ENCODE measurements around the gene DDR2.

The DDR2 gene

DNA sequence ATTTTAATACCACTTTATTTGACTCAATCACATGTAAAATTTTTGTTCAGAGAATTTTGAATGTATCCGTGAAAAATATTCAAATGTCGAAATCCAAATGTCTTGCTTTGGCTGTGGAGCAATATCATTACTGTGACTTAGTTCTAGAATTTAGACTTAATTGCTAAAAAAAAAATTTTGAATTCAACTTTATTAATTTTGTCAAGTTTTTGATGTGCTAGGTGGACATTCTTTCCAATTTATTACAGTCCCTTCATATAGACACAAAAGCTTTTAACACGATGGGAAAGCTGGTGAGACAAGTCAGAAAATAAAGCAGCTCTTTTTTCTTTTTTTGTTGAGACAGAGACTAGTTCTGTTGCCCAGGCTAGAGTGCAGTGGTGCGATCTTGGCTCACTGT lies 62.6 kb downstream of the DDR2 start:
- WGBS, 2 donors (ENCODE audit: extremely low coverage in 2 of 2, insufficient read length in 2 of 2, insufficient replicate concordance in 1 of 2), result no CpG with 5 or more reads among the region's 4 CpGs
- Histone ChIP-seq H3K36me3 (replicated peaks in 1 of 2; ENCODE audit: control insufficient read depth in 2 of 2, insufficient read depth in 2 of 2, low read length in 2 of 2) (no peaks in the 10 kb centered on the region), H3K14ac (ENCODE audit: low read length) (no peak overlapping the region), H2BK15ac (ENCODE audit: low read length) (no peak overlapping the region), H3K9ac (ENCODE audit: low read depth, low read length, poor library complexity) (no peak overlapping the region), H2BK5ac (ENCODE audit: low read length) (no peak overlapping the region), H3K27ac (replicated peaks; ENCODE audit: low read length) (no peak overlapping the region), H4K91ac (ENCODE audit: low read depth, low read length, poor library complexity) (no peak overlapping the region), H3K18ac (ENCODE audit: low read length) (no peak overlapping the region), H2AFZ (ENCODE audit: low read length) (no peak overlapping the region), H3K79me1 (ENCODE audit: low read depth, low read length) (no peaks in the 10 kb centered on the region), H2BK120ac (ENCODE audit: low read depth, low read length) (no peak overlapping the region), H3K4me3 (ENCODE audit: low read length in 2 of 2) (no peak overlapping the region), H4K8ac (ENCODE audit: low read depth, low read length) (no peak overlapping the region), H3K27me3 (ENCODE audit: control insufficient read depth in 3 of 3, insufficient read depth in 3 of 3, low read depth in 1 of 3, low read length in 3 of 3) (no peaks in the 10 kb centered on the region), H2BK12ac (ENCODE audit: low read length) (no peak overlapping the region), H3K4ac (ENCODE audit: low read length) (no peak overlapping the region), H3K4me2 (ENCODE audit: insufficient read depth, low read length, poor library complexity, severe bottlenecking) (no peak overlapping the region), H3K23ac (ENCODE audit: low read depth, low read length, poor library complexity) (no peak overlapping the region), H2AK5ac (ENCODE audit: low read depth, low read length) (no peak overlapping the region), H3K9me3 (replicated peaks in 1 of 2; ENCODE audit: control insufficient read depth in 2 of 2, insufficient read depth in 1 of 2, low read depth in 1 of 2, low read length in 2 of 2) (no peaks in the 10 kb centered on the region), H3K4me1 (ENCODE audit: control insufficient read depth in 2 of 2, insufficient read depth in 1 of 2, low read depth in 1 of 2, low read length in 2 of 2) (peaks cover 16 to 31% of the 10 kb centered on the region in 2 donors)
- no peak for DNase-seq (ENCODE audit: low spot score)

DNA sequence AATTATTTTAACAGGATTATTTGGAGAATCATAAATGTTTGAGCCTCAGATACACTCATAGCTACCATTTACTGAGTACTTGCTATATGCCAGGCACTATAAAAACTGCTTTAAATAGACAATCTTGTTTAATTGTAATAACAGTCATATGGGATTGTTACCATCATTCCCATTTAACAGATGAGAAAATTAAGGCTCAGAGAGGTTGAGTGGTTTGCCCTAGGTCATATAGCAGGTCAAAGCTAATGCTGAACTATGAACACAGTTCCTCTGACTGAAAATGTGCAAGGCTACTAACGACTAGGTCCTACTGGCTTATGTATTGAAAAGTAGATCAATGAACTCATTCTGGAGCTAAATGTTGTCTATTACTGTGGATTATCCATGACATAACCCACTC lies 63.4 kb downstream of the DDR2 start:
- Histone ChIP-seq H2BK120ac (ENCODE audit: low read depth, low read length) (no peak overlapping the region), H3K18ac (ENCODE audit: low read length) (no peak overlapping the region), H3K79me1 (ENCODE audit: low read depth, low read length) (no peaks in the 10 kb centered on the region), H3K14ac (ENCODE audit: low read length) (no peak overlapping the region), H3K4me3 (ENCODE audit: low read length in 2 of 2) (no peak overlapping the region), H2BK12ac (ENCODE audit: low read length) (no peak overlapping the region), H2BK15ac (ENCODE audit: low read length) (no peak overlapping the region), H3K23ac (ENCODE audit: low read depth, low read length, poor library complexity) (no peak overlapping the region), H2AFZ (ENCODE audit: low read length) (peak overlapping the region; percentile 20), H3K9me3 (replicated peaks in 1 of 2; ENCODE audit: control insufficient read depth in 2 of 2, insufficient read depth in 1 of 2, low read depth in 1 of 2, low read length in 2 of 2) (no peaks in the 10 kb centered on the region), H3K27ac (replicated peaks; ENCODE audit: low read length) (peak overlapping the region; percentile 66), H2AK5ac (ENCODE audit: low read depth, low read length) (no peak overlapping the region), H3K4ac (ENCODE audit: low read length) (no peak overlapping the region), H2BK5ac (ENCODE audit: low read length) (no peak overlapping the region), H3K9ac (ENCODE audit: low read depth, low read length, poor library complexity) (no peak overlapping the region), H3K4me1 (ENCODE audit: control insufficient read depth in 2 of 2, insufficient read depth in 1 of 2, low read depth in 1 of 2, low read length in 2 of 2) (peaks cover 16 to 30% of the 10 kb centered on the region in 2 donors), H4K8ac (ENCODE audit: low read depth, low read length) (no peak overlapping the region), H4K91ac (ENCODE audit: low read depth, low read length, poor library complexity) (no peak overlapping the region), H3K27me3 (ENCODE audit: control insufficient read depth in 3 of 3, insufficient read depth in 3 of 3, low read depth in 1 of 3, low read length in 3 of 3) (no peaks in the 10 kb centered on the region), H3K36me3 (replicated peaks in 1 of 2; ENCODE audit: control insufficient read depth in 2 of 2, insufficient read depth in 2 of 2, low read length in 2 of 2) (no peaks in the 10 kb centered on the region), H3K4me2 (ENCODE audit: insufficient read depth, low read length, poor library complexity, severe bottlenecking) (no peak overlapping the region)
- no CpG with 5 or more reads among the region's 1 CpG for WGBS, 2 donors (ENCODE audit: extremely low coverage in 2 of 2, insufficient read length in 2 of 2, insufficient replicate concordance in 1 of 2)
- DNase-seq (ENCODE audit: low spot score), result peak; percentile 14

DNA sequence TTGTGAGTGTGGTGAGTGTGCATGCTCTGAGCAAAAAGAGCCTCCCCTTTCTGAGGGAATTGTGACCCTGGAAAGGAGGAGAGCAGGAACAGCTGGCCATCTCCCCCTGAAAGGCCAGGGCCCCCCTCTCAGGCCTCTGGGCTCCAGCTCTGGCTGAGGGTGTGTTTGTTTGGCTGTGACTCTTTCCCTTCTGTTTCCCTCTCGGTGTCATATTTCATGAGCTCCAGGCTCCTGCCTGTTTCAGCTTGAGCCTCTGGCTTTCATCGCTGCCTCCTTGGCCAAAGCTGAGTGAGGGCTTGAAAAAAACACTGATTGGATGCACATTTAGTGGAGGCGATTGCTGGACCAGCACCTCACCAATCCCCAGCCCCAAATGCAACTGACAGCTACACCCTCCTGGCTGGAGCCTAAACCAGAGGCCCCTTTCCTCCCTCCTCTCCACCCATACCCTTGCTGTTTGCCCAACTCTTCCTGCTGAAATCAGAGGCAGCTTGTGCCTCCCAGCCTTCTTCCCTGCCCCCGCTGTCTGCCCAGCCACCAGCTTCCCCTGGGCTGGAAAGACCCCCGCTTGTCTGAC lies 64.1 kb downstream of the DDR2 start:
- Histone ChIP-seq H2BK12ac (ENCODE audit: low read length) (no peak overlapping the region), H2AK5ac (ENCODE audit: low read depth, low read length) (no peak overlapping the region), H4K8ac (ENCODE audit: low read depth, low read length) (no peak overlapping the region), H2BK5ac (ENCODE audit: low read length) (no peak overlapping the region), H3K4me2 (ENCODE audit: insufficient read depth, low read length, poor library complexity, severe bottlenecking) (peak overlapping the region; percentile 41), H3K79me1 (ENCODE audit: low read depth, low read length) (no peaks in the 10 kb centered on the region), H2AFZ (ENCODE audit: low read length) (peak overlapping the region; percentile 78), H3K23ac (ENCODE audit: low read depth, low read length, poor library complexity) (no peak overlapping the region), H2BK120ac (ENCODE audit: low read depth, low read length) (no peak overlapping the region), H3K27me3 (ENCODE audit: control insufficient read depth in 3 of 3, insufficient read depth in 3 of 3, low read depth in 1 of 3, low read length in 3 of 3) (no peaks in the 10 kb centered on the region), H3K9ac (ENCODE audit: low read depth, low read length, poor library complexity) (peak overlapping the region; percentile 53), H3K4me3 (ENCODE audit: low read length in 2 of 2) (peak overlapping the region; percentile 5 to 10), H3K4ac (ENCODE audit: low read length) (no peak overlapping the region), H3K18ac (ENCODE audit: low read length) (peak overlapping the region; percentile 66), H4K91ac (ENCODE audit: low read depth, low read length, poor library complexity) (no peak overlapping the region), H3K4me1 (ENCODE audit: control insufficient read depth in 2 of 2, insufficient read depth in 1 of 2, low read depth in 1 of 2, low read length in 2 of 2) (peaks cover 12 to 23% of the 10 kb centered on the region in 2 donors), H3K9me3 (replicated peaks in 1 of 2; ENCODE audit: control insufficient read depth in 2 of 2, insufficient read depth in 1 of 2, low read depth in 1 of 2, low read length in 2 of 2) (no peaks in the 10 kb centered on the region), H2BK15ac (ENCODE audit: low read length) (no peak overlapping the region), H3K27ac (replicated peaks; ENCODE audit: low read length) (peak overlapping the region; percentile 93), H3K36me3 (replicated peaks in 1 of 2; ENCODE audit: control insufficient read depth in 2 of 2, insufficient read depth in 2 of 2, low read length in 2 of 2) (no peaks in the 10 kb centered on the region), H3K14ac (ENCODE audit: low read length) (no peak overlapping the region)
- WGBS, 2 donors (ENCODE audit: extremely low coverage in 2 of 2, insufficient read length in 2 of 2, insufficient replicate concordance in 1 of 2), result no CpG with 5 or more reads among the region's 5 CpGs
- DNase-seq (ENCODE audit: low spot score), result peak; percentile 89

DNA sequence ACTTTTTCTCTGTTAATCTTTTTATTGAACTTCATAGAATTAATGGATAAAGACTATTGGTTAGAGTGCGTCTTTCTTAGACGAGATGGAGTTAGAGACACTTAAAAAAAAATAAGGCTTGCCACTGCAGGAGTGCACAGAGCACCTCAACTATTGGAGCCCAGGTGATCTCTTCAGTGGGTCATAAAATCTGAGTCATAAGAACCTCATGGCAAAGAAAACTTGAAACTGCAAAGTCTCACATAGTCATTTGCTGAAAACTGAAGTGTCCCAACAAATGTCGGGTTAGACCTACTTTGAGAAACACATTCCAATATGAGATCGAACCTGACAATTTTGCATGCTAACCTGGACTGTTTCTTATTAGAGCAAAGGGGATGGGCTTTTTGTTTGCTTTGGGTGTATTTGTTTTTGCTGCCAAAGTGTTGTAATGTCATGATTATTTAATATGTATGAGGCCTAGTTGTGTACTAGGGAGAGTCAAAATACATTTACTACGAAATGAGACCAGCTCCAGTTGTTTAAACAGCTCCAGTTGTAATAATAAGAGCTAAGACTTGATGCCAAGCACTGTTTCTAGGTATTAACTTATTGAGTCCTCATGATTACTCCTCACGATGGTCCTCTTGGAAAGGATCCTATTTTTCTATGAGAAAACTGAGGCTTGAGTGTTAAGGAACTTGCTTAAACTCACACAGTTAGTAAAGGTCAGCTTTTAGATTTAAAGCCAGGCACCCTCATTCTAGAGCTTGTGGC lies 65.1 kb downstream of the DDR2 start:
- peaks cover 9 to 17% of the 10 kb centered on the region in 2 donors for H3K4me1 ChIP-seq (ENCODE audit: control insufficient read depth in 2 of 2, insufficient read depth in 1 of 2, low read depth in 1 of 2, low read length in 2 of 2)
- H3K18ac ChIP-seq (ENCODE audit: low read length), result no peak overlapping the region
- H3K9me3 ChIP-seq (replicated peaks in 1 of 2; ENCODE audit: control insufficient read depth in 2 of 2, insufficient read depth in 1 of 2, low read depth in 1 of 2, low read length in 2 of 2), result no peaks in the 10 kb centered on the region
- H3K23ac ChIP-seq (ENCODE audit: low read depth, low read length, poor library complexity), result no peak overlapping the region
- peak overlapping the region; percentile 93 for H3K27ac ChIP-seq (replicated peaks; ENCODE audit: low read length)
- DNase-seq (ENCODE audit: low spot score), result no peak
- no peak overlapping the region for H2BK12ac ChIP-seq (ENCODE audit: low read length)
- H2BK15ac ChIP-seq (ENCODE audit: low read length), result no peak overlapping the region
- H3K36me3 ChIP-seq (replicated peaks in 1 of 2; ENCODE audit: control insufficient read depth in 2 of 2, insufficient read depth in 2 of 2, low read length in 2 of 2), result no peaks in the 10 kb centered on the region
- H3K4me3 ChIP-seq (ENCODE audit: low read length in 2 of 2), result no peak overlapping the region
- WGBS, 2 donors (ENCODE audit: extremely low coverage in 2 of 2, insufficient read length in 2 of 2, insufficient replicate concordance in 1 of 2), result no CpG with 5 or more reads among the region's 6 CpGs
- no peak overlapping the region for H3K4me2 ChIP-seq (ENCODE audit: insufficient read depth, low read length, poor library complexity, severe bottlenecking)
- no peak overlapping the region for H4K8ac ChIP-seq (ENCODE audit: low read depth, low read length)
- H2AFZ ChIP-seq (ENCODE audit: low read length), result peak overlapping the region; percentile 78
- H2BK5ac ChIP-seq (ENCODE audit: low read length), result no peak overlapping the region
- H3K79me1 ChIP-seq (ENCODE audit: low read depth, low read length), result no peaks in the 10 kb centered on the region
- no peaks in the 10 kb centered on the region for H3K27me3 ChIP-seq (ENCODE audit: control insufficient read depth in 3 of 3, insufficient read depth in 3 of 3, low read depth in 1 of 3, low read length in 3 of 3)
- no peak overlapping the region for H2BK120ac ChIP-seq (ENCODE audit: low read depth, low read length)
- no peak overlapping the region for H3K14ac ChIP-seq (ENCODE audit: low read length)
- no peak overlapping the region for H3K9ac ChIP-seq (ENCODE audit: low read depth, low read length, poor library complexity)
- no peak overlapping the region for H2AK5ac ChIP-seq (ENCODE audit: low read depth, low read length)
- no peak overlapping the region for H4K91ac ChIP-seq (ENCODE audit: low read depth, low read length, poor library complexity)
- no peak overlapping the region for H3K4ac ChIP-seq (ENCODE audit: low read length)
